NCI-H2227 (cell line): ENCODE results near the gene ETS2.

Experiments
- DNase-seq: peaks from one replicate; lab custom pipeline; 2025; ENCODE audit not compliant: unreplicated experiment; lab: John Stamatoyannopoulos, UW

Gene ETS2

GRCh38 chr21:38805328-38806152 is at the start of gene ETS2:
Gene ETS2, plus strand, starts transcription at chr21:38805929. Its CDS starts 4,106 bp downstream, at chr21:38810035.
- DNase-seq = peak; percentile 87

GRCh38 chr21:38756746-38757145 is 49.0 kb upstream of the ETS2 start:
- DNase-seq = no peak

GRCh38 chr21:38758501-38759214 is 47.1 kb upstream of the ETS2 start:
- DNase-seq = no peak

- no peak for DNase-seq
These were observed 46.3 kb upstream of the ETS2 start for GRCh38 chr21:38759413-38759812.

GRCh38 chr21:38760017-38760761 is 45.5 kb upstream of the ETS2 start:
- no peak for DNase-seq

- no peak for DNase-seq
These were observed 45.0 kb upstream of the ETS2 start for GRCh38 chr21:38760762-38761155.

- no peak for DNase-seq
These were observed 44.2 kb upstream of the ETS2 start for GRCh38 chr21:38761531-38761930.

GRCh38 chr21:38765056-38765455 is 40.7 kb upstream of the ETS2 start:
- no peak for DNase-seq

GRCh38 chr21:38766987-38767722 is 38.6 kb upstream of the ETS2 start:
- no peak for DNase-seq

GRCh38 chr21:38768471-38769063 is 37.2 kb upstream of the ETS2 start:
- no peak for DNase-seq

- no peak for DNase-seq
These were observed 36.4 kb upstream of the ETS2 start for GRCh38 chr21:38769191-38769780.

- no peak for DNase-seq
These were observed 35.1 kb upstream of the ETS2 start for GRCh38 chr21:38770660-38771059.

- DNase-seq = no peak
These were observed 34.2 kb upstream of the ETS2 start for GRCh38 chr21:38771536-38771935.

- DNase-seq = no peak
These were observed 33.1 kb upstream of the ETS2 start for GRCh38 chr21:38772646-38773045.

GRCh38 chr21:38773099-38774061 is 32.3 kb upstream of the ETS2 start:
- no peak for DNase-seq

GRCh38 chr21:38774152-38774551 is 31.6 kb upstream of the ETS2 start:
- DNase-seq = no peak

- DNase-seq = no peak
These were observed 31.0 kb upstream of the ETS2 start for GRCh38 chr21:38774586-38775285.

- no peak for DNase-seq
These were observed 30.0 kb upstream of the ETS2 start for GRCh38 chr21:38775733-38776132.
